T-helper 2 cell treated with Interferon-gamma antibody and Interleukin-4, amounts not matched to agents 100 ng/mL and 5 ng/mL, for 36 hours (primary cell): ENCODE measurements around the gene APLP2. TPM values are rescaled to one million over a fixed set of nuclear protein-coding genes. Genes with fewer than 3 reads are reported as not detected.

ENCODE experiments used
- intact Hi-C: fragments of 100-400 bp; cut with micrococcal nuclease; formaldehyde crosslinking; loops from one replicate; pipeline ENCODE4 v1.15.1; 2023
- total RNA-seq: library from RNA; stranded (reverse); gene quantifications from 2 replicates; pipeline ENCODE4 v1.2.3, GENCODE V29; 2022

Gene APLP2
- total RNA-seq, 1 donor from 2014 or later, result 32.1 TPM

- intact Hi-C loops, result no loop called here
Observed at GRCh38 chr11:130054966-130055365, 14.7 kb upstream of the APLP2 start.

- intact Hi-C loops, result no loop called here
Observed at GRCh38 chr11:130055617-130056016, 14.1 kb upstream of the APLP2 start.

GRCh38 chr11:130061017-130061416 lies 8.7 kb upstream of the APLP2 start:
- intact Hi-C loops, result no loop called here

GRCh38 chr11:130062026-130062425 lies 7.7 kb upstream of the APLP2 start:
- intact Hi-C loops, result no loop called here

- intact Hi-C loops, result no loop called here
Observed at GRCh38 chr11:130063451-130063850, 6.2 kb upstream of the APLP2 start.

- intact Hi-C loops, result no loop called here
Observed at GRCh38 chr11:130064596-130064995, 5.1 kb upstream of the APLP2 start.

- intact Hi-C loops, result loop anchor here (5.0 kb wide), 1 partner anchor 66 kb away; no protein-coding TSS in a partner anchor
Observed at GRCh38 chr11:130066338-130066737, 3.4 kb upstream of the APLP2 start.

- intact Hi-C loops, result loop anchor here (5.0 kb wide), 1 partner anchor 64 kb away; no protein-coding TSS in a partner anchor
Observed at GRCh38 chr11:130068546-130068985, 1.1 kb upstream of the APLP2 start.

- intact Hi-C loops, result loop anchor here (1.0 to 5.0 kb wide), 5 partner anchors 63 to 246 kb away; partner anchors contain the start of genes NFRKB and PRDM10
Observed at GRCh38 chr11:130068986-130069658, 572 bp upstream of the APLP2 start.

- intact Hi-C loops, result no loop called here
Observed at GRCh38 chr11:130070109-130070845, 583 bp downstream of the APLP2 start.

GRCh38 chr11:130070846-130071200 lies 1.1 kb downstream of the APLP2 start:
- intact Hi-C loops, result no loop called here

GRCh38 chr11:130071211-130071712 lies 1.6 kb downstream of the APLP2 start:
- intact Hi-C loops, result no loop called here

- intact Hi-C loops, result no loop called here
Observed at GRCh38 chr11:130074736-130075135, 5.0 kb downstream of the APLP2 start.

GRCh38 chr11:130076778-130077481 lies 7.2 kb downstream of the APLP2 start:
- intact Hi-C loops, result no loop called here

GRCh38 chr11:130077671-130078070 lies 8.0 kb downstream of the APLP2 start:
- intact Hi-C loops, result no loop called here

- intact Hi-C loops, result no loop called here
Observed at GRCh38 chr11:130078080-130078479, 8.4 kb downstream of the APLP2 start.

- intact Hi-C loops, result no loop called here
Observed at GRCh38 chr11:130085671-130086290, 16.1 kb downstream of the APLP2 start.

GRCh38 chr11:130086669-130087068 lies 17.0 kb downstream of the APLP2 start:
- intact Hi-C loops, result no loop called here

- intact Hi-C loops, result no loop called here
Observed at GRCh38 chr11:130087294-130087926, 17.7 kb downstream of the APLP2 start.

- intact Hi-C loops, result no loop called here
Observed at GRCh38 chr11:130088217-130088616, 18.5 kb downstream of the APLP2 start.
